NCI-H2029 treated with DMSO at 0.1 percent for 48 hours (cell line): ENCODE data around the gene TBCB.
"Not testable (repeated sequence)": the region's sequence is repeated elsewhere in the genome, so short reads cannot be mapped to it uniquely, and the experiment has no call there.

Experiments
- DNase-seq: peaks from one replicate; lab custom pipeline; 2025; lab: John Stamatoyannopoulos, UW

Gene TBCB

GRCh38 chr19:36101550-36102327 lies 13.5 kb upstream of the TBCB start:
- DNase-seq: no peak

GRCh38 chr19:36103040-36103626 lies 12.1 kb upstream of the TBCB start:
- no peak for DNase-seq

GRCh38 chr19:36103842-36104552 lies 11.3 kb upstream of the TBCB start:
- DNase-seq: no peak

GRCh38 chr19:36106441-36106840 lies 8.8 kb upstream of the TBCB start:
- no peak for DNase-seq

- DNase-seq: no peak
These were observed 8.3 kb upstream of the TBCB start for GRCh38 chr19:36106991-36107390.

GRCh38 chr19:36108684-36109083 lies 6.6 kb upstream of the TBCB start:
- DNase-seq: no peak

- DNase-seq: no peak
These were observed 4.6 kb upstream of the TBCB start, which contains the start of gene OVOL3 for GRCh38 chr19:36110487-36111199. OVOL3 (plus strand) TSS chr19:36111143; CDS start chr19:36111203, 60 bp downstream.

- no peak for DNase-seq
These were observed 4.1 kb upstream of the TBCB start for GRCh38 chr19:36111200-36111539.

GRCh38 chr19:36112678-36113077 lies 2.6 kb upstream of the TBCB start:
- DNase-seq: no peak

- DNase-seq: no peak
These were observed 1.8 kb upstream of the TBCB start for GRCh38 chr19:36113425-36113824.

- no peak for DNase-seq
These were observed 1.2 kb upstream of the TBCB start for GRCh38 chr19:36113894-36114720.

GRCh38 chr19:36114721-36115452 lies 381 bp upstream of the TBCB start, which contains the start of gene POLR2I:
POLR2I (minus strand) TSS chr19:36114875; CDS start chr19:36114856, 19 bp downstream.
- peak; percentile 97 for DNase-seq

GRCh38 chr19:36116344-36116637 lies 1.0 kb downstream of the TBCB start:
- DNase-seq: no peak

- DNase-seq: no peak
These were observed 5.1 kb downstream of the TBCB start for GRCh38 chr19:36120092-36120983.

GRCh38 chr19:36120984-36121358 lies 5.7 kb downstream of the TBCB start:
- DNase-seq: no peak

- no peak for DNase-seq
These were observed 6.3 kb downstream of the TBCB start for GRCh38 chr19:36121486-36122124.

- DNase-seq: no peak
These were observed 10.3 kb downstream of the TBCB start for GRCh38 chr19:36125557-36125956.

- DNase-seq: no peak
These were observed 13.1 kb downstream of the TBCB start for GRCh38 chr19:36128392-36128736.

- DNase-seq: not testable (repeated sequence)
These were observed 16.0 kb downstream of the TBCB start for GRCh38 chr19:36131221-36131620.

GRCh38 chr19:36134867-36135266 lies 19.6 kb downstream of the TBCB start:
- not testable (repeated sequence) for DNase-seq
